HCT116 (cell line): ENCODE measurements around the gene NFATC1.

ENCODE experiments used
- CTCF ChIP-seq, 3 experiments: fragments of 200-600 bp in 1 of 3; sonication (generic) in 1 of 3; IDR thresholded peaks in 2 of 3; conservative IDR thresholded peaks in 1 of 3; 2 replicates each; pipeline ENCODE4 v1.5.1; 2012 to 2017; ENCODE audit warnings: low read depth in 2 of 3, low read length in 2 of 3, antibody characterized with exemption in 1 of 3, borderline replicate concordance in 1 of 3, control low read depth in 1 of 3, mild to moderate bottlenecking in 1 of 3, mixed read lengths in 1 of 3, mixed run types in 1 of 3, moderate library complexity in 1 of 3; ENCODE audit not compliant: insufficient read depth in 1 of 3
- EZH2 ChIP-seq: fragments of 200-600 bp; sonication (generic); IDR thresholded peaks from 2 replicates; pipeline ENCODE4 v1.6.1; 2017; ENCODE audit warnings: antibody characterized with exemption, mixed run types
- POLR2A ChIP-seq: IDR thresholded peaks from 2 replicates; pipeline ENCODE4 v1.7.0; 2011; ENCODE audit warnings: borderline replicate concordance; ENCODE audit not compliant: insufficient read depth, insufficient read length; ENCODE audit errors: extremely low read depth
- POLR2AphosphoS5 ChIP-seq: IDR thresholded peaks from 2 replicates; pipeline ENCODE4 v1.6.1; 2011; ENCODE audit warnings: mild to moderate bottlenecking, low read depth, low read length, moderate library complexity
- SRF ChIP-seq: IDR thresholded peaks from 2 replicates; pipeline ENCODE4 v1.6.1; 2012; ENCODE audit warnings: low read depth
- ZFX ChIP-seq: fragments of 450-650 bp; IDR thresholded peaks from 2 replicates; pipeline ENCODE4 v1.6.1; 2017
- TF ChIP-seq, protein P1 (sequence below): IDR thresholded peaks from 2 replicates; pipeline ENCODE4 v1.6.1; 2012; ENCODE audit warnings: low read depth

GRCh38 chr18:79413426-79413825 is 17.7 kb downstream of the NFATC1 start:
- TF ChIP-seq POLR2AphosphoS5, result no peak
- no peak for TF ChIP-seq CTCF (IDR thresholded peaks at IDR 0.05 in 2 of 3, conservative IDR thresholded peaks at IDR 0.05 in 1 of 3; ENCODE audit: borderline replicate concordance in 1 of 3, insufficient read depth in 1 of 3, low read depth in 2 of 3, low read length in 2 of 3)
- TF ChIP-seq, protein P1, sequence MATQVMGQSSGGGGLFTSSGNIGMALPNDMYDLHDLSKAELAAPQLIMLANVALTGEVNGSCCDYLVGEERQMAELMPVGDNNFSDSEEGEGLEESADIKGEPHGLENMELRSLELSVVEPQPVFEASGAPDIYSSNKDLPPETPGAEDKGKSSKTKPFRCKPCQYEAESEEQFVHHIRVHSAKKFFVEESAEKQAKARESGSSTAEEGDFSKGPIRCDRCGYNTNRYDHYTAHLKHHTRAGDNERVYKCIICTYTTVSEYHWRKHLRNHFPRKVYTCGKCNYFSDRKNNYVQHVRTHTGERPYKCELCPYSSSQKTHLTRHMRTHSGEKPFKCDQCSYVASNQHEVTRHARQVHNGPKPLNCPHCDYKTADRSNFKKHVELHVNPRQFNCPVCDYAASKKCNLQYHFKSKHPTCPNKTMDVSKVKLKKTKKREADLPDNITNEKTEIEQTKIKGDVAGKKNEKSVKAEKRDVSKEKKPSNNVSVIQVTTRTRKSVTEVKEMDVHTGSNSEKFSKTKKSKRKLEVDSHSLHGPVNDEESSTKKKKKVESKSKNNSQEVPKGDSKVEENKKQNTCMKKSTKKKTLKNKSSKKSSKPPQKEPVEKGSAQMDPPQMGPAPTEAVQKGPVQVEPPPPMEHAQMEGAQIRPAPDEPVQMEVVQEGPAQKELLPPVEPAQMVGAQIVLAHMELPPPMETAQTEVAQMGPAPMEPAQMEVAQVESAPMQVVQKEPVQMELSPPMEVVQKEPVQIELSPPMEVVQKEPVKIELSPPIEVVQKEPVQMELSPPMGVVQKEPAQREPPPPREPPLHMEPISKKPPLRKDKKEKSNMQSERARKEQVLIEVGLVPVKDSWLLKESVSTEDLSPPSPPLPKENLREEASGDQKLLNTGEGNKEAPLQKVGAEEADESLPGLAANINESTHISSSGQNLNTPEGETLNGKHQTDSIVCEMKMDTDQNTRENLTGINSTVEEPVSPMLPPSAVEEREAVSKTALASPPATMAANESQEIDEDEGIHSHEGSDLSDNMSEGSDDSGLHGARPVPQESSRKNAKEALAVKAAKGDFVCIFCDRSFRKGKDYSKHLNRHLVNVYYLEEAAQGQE, result no peak
- no peak for TF ChIP-seq POLR2A
- TF ChIP-seq SRF, result no peak
- no peak for TF ChIP-seq EZH2
- TF ChIP-seq ZFX, result no peak
